ENCODE data around the gene DNAJC5. TPM values are rescaled to one million over a fixed set of nuclear protein-coding genes. Genes with fewer than 3 reads are reported as not detected.

Gene DNAJC5
- total RNA-seq, 4 donors from 2014 or later, result 38.4 to 87.4 (median 75.1) TPM

DNA sequence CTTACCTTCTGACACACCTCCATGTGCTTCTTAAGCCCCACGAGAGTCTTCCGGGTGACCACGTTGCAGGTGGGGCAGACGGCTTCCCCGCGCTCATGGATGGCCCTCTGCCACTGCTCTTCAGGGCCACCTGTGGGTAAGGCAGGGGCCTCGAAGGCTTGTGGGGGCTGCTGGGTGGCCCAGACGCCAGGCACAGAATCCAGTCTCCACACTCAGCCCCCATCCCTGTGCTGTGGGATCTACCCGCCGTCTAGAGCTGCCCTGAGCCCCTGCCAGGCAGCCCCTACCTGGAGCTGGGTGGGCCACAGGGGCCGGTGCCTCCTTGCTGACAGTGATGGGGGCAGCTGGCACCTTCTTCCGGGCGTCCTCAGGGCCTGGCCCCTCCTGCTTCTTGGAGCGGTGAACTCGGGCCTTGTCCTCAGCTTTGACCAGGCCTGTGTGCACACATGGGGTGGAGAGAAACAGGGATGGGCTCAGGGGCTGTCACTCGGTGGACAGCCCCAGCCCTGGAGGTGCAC is 68.9 kb downstream of the DNAJC5 start:
- WGBS, 2 donors, result 98% methylated on average over 13 of the region's 16 CpGs; no CpG with 5 or more reads in 1 of the 2 donors
- intact Hi-C loops (cut with DNase I), result no loop called here
- no peak for DNase-seq

DNA sequence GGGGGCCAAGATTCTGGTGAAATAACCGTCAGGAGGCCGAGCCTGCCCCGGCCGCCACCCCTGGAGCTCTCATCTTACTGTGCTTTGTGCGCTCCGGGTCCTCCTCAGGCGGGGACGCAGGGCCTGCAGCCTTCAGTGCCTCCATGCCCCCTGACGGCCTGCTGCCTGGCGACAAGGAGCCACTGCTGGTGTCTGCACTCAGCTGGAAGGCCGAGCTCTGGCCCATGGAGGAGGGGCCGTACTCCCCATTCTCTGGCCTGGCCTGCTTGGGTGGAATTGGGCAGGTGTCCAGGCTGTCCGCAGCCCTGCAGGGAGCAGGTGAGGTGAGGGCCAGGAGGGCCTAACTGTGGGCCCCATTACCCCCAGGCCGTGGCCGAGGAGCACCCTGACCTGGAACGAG is 69.5 kb downstream of the DNAJC5 start:
- H3K36me3 ChIP-seq, result peaks cover 37 to 47% of the 10 kb centered on the region in 2 donors
- H3K4me3 ChIP-seq (replicated peaks in 1 of 3), result no peak overlapping the region
- peak in 1 of 2 donors; percentile 3 for DNase-seq
- no peak overlapping the region for H3K27ac ChIP-seq
- TF ChIP-seq, protein P1, sequence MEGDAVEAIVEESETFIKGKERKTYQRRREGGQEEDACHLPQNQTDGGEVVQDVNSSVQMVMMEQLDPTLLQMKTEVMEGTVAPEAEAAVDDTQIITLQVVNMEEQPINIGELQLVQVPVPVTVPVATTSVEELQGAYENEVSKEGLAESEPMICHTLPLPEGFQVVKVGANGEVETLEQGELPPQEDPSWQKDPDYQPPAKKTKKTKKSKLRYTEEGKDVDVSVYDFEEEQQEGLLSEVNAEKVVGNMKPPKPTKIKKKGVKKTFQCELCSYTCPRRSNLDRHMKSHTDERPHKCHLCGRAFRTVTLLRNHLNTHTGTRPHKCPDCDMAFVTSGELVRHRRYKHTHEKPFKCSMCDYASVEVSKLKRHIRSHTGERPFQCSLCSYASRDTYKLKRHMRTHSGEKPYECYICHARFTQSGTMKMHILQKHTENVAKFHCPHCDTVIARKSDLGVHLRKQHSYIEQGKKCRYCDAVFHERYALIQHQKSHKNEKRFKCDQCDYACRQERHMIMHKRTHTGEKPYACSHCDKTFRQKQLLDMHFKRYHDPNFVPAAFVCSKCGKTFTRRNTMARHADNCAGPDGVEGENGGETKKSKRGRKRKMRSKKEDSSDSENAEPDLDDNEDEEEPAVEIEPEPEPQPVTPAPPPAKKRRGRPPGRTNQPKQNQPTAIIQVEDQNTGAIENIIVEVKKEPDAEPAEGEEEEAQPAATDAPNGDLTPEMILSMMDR (IDR thresholded peaks at IDR 0.05), result no peak
- no peak for TF ChIP-seq POLR2A (IDR thresholded peaks at IDR 0.05)
- no peaks in the 10 kb centered on the region for H3K27me3 ChIP-seq
- intact Hi-C loops (cut with DNase I), result no loop called here
- H3K4me1 ChIP-seq, result peaks cover 7 to 10% of the 10 kb centered on the region in 2 donors
- WGBS, 2 donors, result 98% methylated on average over 7 to 9 of the region's 16 CpGs
- no peaks in the 10 kb centered on the region for H3K9me3 ChIP-seq

More for the DNA sequence above, 68.9 kb downstream of the DNAJC5 start:
- Histone ChIP-seq H3K4me1 (peaks cover 4 to 7% of the 10 kb centered on the region in 2 donors), H3K9me3 (no peaks in the 10 kb centered on the region), H3K27me3 (no peaks in the 10 kb centered on the region), H3K4me3 (replicated peaks in 1 of 3) (no peak overlapping the region), H3K27ac (no peak overlapping the region), H3K36me3 (peaks cover 39 to 48% of the 10 kb centered on the region in 2 donors)
- no peak for TF ChIP-seq POLR2A (IDR thresholded peaks at IDR 0.05)
- TF ChIP-seq, protein P1 (IDR thresholded peaks at IDR 0.05), result no peak

DNA sequence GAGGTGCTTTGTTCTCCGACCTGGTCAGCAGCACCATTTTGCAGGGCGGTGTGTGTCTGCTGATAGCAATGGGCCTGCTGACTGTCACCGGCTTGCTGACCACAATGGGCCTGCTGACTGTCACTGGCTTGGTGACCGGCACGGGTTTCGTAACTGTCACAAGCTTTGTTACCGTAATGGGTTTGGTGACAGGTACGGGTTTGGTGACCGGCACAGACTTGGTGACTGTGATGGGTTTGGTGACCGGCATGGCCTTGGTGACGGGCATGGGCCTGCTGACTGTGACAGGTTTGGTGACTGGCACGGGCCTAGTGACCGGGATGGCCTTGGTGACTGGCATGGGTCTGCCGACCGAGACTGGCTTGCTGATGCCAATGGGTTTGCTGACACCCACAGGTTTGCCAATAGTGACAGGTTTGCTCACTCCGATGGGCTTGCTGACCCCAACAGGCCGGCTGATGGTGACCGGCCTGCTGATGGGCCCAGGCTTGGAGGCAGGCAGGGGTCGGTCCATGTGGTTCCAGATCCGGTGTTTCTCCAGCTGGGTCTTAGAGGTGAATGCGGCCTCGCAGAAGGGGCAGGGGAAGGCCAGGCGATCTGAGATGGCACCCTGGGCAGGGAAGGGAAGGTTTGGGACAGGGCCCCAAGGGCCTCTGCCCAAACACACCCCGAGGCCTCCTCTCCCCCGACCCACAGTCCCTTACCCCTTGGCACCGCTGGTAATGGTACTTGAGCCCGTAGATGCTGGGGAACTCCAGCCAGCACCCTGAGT is 71.4 kb downstream of the DNAJC5 start:
- no peak for TF ChIP-seq POLR2A (IDR thresholded peaks at IDR 0.05)
- TF ChIP-seq, protein P1 (IDR thresholded peaks at IDR 0.05), result no peak
- peak in 1 of 2 donors; percentile 2 for DNase-seq
- no peaks in the 10 kb centered on the region for H3K27me3 ChIP-seq
- peaks cover 11 to 16% of the 10 kb centered on the region in 2 donors for H3K4me1 ChIP-seq
- intact Hi-C loops (cut with DNase I), result no loop called here
- H3K9me3 ChIP-seq, result no peaks in the 10 kb centered on the region
- no peak overlapping the region for H3K4me3 ChIP-seq (replicated peaks in 1 of 3)
- no peak overlapping the region for H3K27ac ChIP-seq
- peaks cover 25 to 42% of the 10 kb centered on the region in 2 donors for H3K36me3 ChIP-seq
- WGBS, 2 donors, result 93 to 95% methylated on average over 23 to 24 of the region's 27 CpGs

DNA sequence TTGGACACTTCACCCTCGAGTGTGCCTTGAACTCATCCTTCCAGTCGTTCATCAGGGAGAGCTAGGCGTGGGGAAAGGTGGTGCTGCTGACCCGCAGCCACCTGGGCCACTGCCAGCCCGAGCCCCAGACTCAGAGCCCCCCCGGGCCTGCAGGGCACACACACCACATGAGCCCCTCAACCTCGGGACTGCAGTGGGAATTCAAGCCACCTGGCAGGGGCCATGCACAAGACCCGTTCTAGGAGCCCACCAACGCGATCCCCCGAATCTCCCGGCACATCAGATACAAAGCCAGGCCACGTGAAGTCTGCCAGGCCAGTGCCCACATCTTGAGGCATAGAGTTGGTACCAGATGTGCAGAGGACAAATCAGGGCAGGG is 72.0 kb downstream of the DNAJC5 start:
- DNase-seq, result peak in 1 of 2 donors; percentile 2
- WGBS, 2 donors, result 85 to 95% methylated on average over 7 to 13 of the region's 13 CpGs
- Histone ChIP-seq H3K4me1 (peaks cover 11 to 16% of the 10 kb centered on the region in 2 donors), H3K4me3 (replicated peaks in 1 of 3) (no peak overlapping the region), H3K27ac (no peak overlapping the region), H3K36me3 (peaks cover 19 to 37% of the 10 kb centered on the region in 2 donors), H3K27me3 (no peaks in the 10 kb centered on the region), H3K9me3 (no peaks in the 10 kb centered on the region)
- no peak for TF ChIP-seq POLR2A (IDR thresholded peaks at IDR 0.05)
- TF ChIP-seq, protein P1 (IDR thresholded peaks at IDR 0.05), result no peak
- intact Hi-C loops (cut with DNase I), result no loop called here

Data from thyroid gland (tissue), 4 donors.